K562 (cell line): ENCODE results near the gene OMG. TPM values are rescaled to one million over a fixed set of nuclear protein-coding genes. Genes with fewer than 3 reads are reported as not detected.

ENCODE experiments used
- ATAC-seq: fragments of 200-7000 bp; cut with Tn5 transposase; 3 replicates; pipeline ENCODE4 v1.9.1; 2020; ENCODE audit warnings: moderate library complexity
- BruUV-seq: library from RNA; stranded (reverse); fragments of 400-500 nt; replicated peaks from 2 replicates; lab custom pipeline; 2021; lab: Mats Ljungman, UMichigan
- CTCF ChIA-PET: fragments of 300-600 bp; formaldehyde crosslinking; extraction: SDS; loops from one replicate; lab custom pipeline; 2021; ENCODE audit warnings: low intra/inter-chr PET ratio; lab: Yijun Ruan, JAX
- POLR2A ChIA-PET: fragments of 300-600, 350-650 bp; sonication (Branson Sonifier 250); formaldehyde crosslinking; extraction: SDS; loops from one replicate; lab custom pipeline; 2021; ENCODE audit warnings: antibody characterized with exemption, inconsistent platforms; lab: Yijun Ruan, JAX
- DNase-seq, 4 experiments: peaks; one replicate each; pipeline versions ENCODE4 v3.0.0 to v3.0.0-alpha.2; 2011 to 2018; ENCODE audit warnings: low spot score in 3 of 4, mixed read lengths in 3 of 4; ENCODE audit errors: extremely low read depth in 1 of 4
- FAIRE-seq: peaks from 2 replicates; lab custom pipeline; 2011; peaks lifted over from hg19 to GRCh38; lab: Jason Lieb, UNC
- H2AFZ ChIP-seq: 2 replicates; pipeline ENCODE4 v1.6.0; 2011; ENCODE audit warnings: low read depth, low read length, control low read depth, inconsistent platforms
- H3K27ac ChIP-seq: fragments of 200-600 bp; 3 replicates; pipeline ENCODE4 v1.8.0; 2011; ENCODE audit warnings: low read depth, mild to moderate bottlenecking, control low read depth, inconsistent platforms, low read length, moderate library complexity, mixed read lengths; ENCODE audit errors: extremely low read depth
- H3K27me3 ChIP-seq, 2 experiments: fragments of 300-600 bp in 1 of 2; 2 replicates in 1 of 2; 3 replicates in 1 of 2; pipeline versions ENCODE4 v1.6.0 to v1.8.0; 2011; ENCODE audit warnings: inconsistent platforms in 2 of 2, low read length in 2 of 2, mild to moderate bottlenecking in 1 of 2, mixed read lengths in 1 of 2, moderate library complexity in 1 of 2; ENCODE audit not compliant: control insufficient read depth in 2 of 2, insufficient read depth in 2 of 2
- H3K36me3 ChIP-seq: fragments of 300-600 bp; 3 replicates; pipeline ENCODE4 v1.8.0; 2011; ENCODE audit warnings: mild to moderate bottlenecking, low read length, inconsistent platforms; ENCODE audit not compliant: control insufficient read depth, insufficient read depth
- H3K4me1 ChIP-seq, 2 experiments: fragments of 200-600 bp in 1 of 2; replicated peaks in 1 of 2; 2 replicates in 1 of 2; 3 replicates in 1 of 2; pipeline versions ENCODE4 v1.5.1 to v1.8.0; 2011; ENCODE audit warnings: inconsistent platforms in 2 of 2, low read length in 2 of 2, mild to moderate bottlenecking in 1 of 2, mixed read lengths in 1 of 2, moderate library complexity in 1 of 2; ENCODE audit not compliant: control insufficient read depth in 2 of 2, insufficient read depth in 2 of 2
- H3K4me2 ChIP-seq: 2 replicates; pipeline ENCODE4 v1.6.1; 2011; ENCODE audit warnings: low read length, control low read depth, inconsistent platforms, mixed read lengths; ENCODE audit not compliant: insufficient read depth
- H3K4me3 ChIP-seq: fragments of 200-600 bp; sonication (generic), shearing (Covaris generic); 2 replicates; pipeline ENCODE4 v1.5.1; 2016; ENCODE audit warnings: control low read depth, inconsistent platforms
- H3K79me2 ChIP-seq: fragments of 200-600 bp; 3 replicates; pipeline ENCODE4 v1.8.0; 2011; ENCODE audit warnings: low read length, inconsistent platforms; ENCODE audit not compliant: control insufficient read depth, insufficient read depth
- H3K9ac ChIP-seq, 2 experiments: 2 replicates each; pipeline versions ENCODE4 v1.6.0 to v1.6.1; 2011; ENCODE audit warnings: low read depth in 2 of 2, low read length in 2 of 2, control low read depth in 1 of 2, inconsistent platforms in 1 of 2, mild to moderate bottlenecking in 1 of 2, mixed read lengths in 1 of 2; ENCODE audit not compliant: insufficient read depth in 1 of 2
- H3K9me1 ChIP-seq: one replicate; pipeline ENCODE4 v1.6.0; 2011; ENCODE audit warnings: inconsistent platforms, mild to moderate bottlenecking, low read length, moderate library complexity; ENCODE audit not compliant: control insufficient read depth, insufficient read depth
- H3K9me3 ChIP-seq: replicated peaks from 2 replicates; pipeline ENCODE4 v1.5.1; 2011; ENCODE audit warnings: low read depth, low read length, inconsistent platforms; ENCODE audit not compliant: control insufficient read depth, insufficient read depth
- H4K20me1 ChIP-seq: replicated peaks from 2 replicates; pipeline ENCODE4 v1.6.1; 2011; ENCODE audit warnings: low read length, inconsistent platforms, mixed read lengths; ENCODE audit not compliant: control insufficient read depth, insufficient read depth
- ARNT ChIP-seq, 2 experiments: fragments of 450-650 bp; IDR thresholded peaks; 2 replicates each; pipeline ENCODE4 v1.6.1; 2016; ENCODE audit warnings: mild to moderate bottlenecking in 1 of 2
- CHD2 ChIP-seq: IDR thresholded peaks from 2 replicates; pipeline ENCODE4 v1.6.1; 2011; ENCODE audit warnings: low read depth, low read length
- DIDO1 ChIP-seq: fragments of 450-650 bp; IDR thresholded peaks from 2 replicates; pipeline ENCODE4 v1.6.1; 2016; ENCODE audit warnings: low read depth, missing biosample characterization, missing genetic modification characterization
- KHSRP ChIP-seq: fragments of 450-650 bp; IDR thresholded peaks from 2 replicates; pipeline ENCODE4 v1.6.1; 2017
- NFE2L1 ChIP-seq: fragments of 450-650 bp; IDR thresholded peaks from 2 replicates; pipeline ENCODE4 v1.6.1; 2016; ENCODE audit warnings: missing genetic modification characterization, low read depth, mild to moderate bottlenecking, missing compliant biosample characterization, moderate library complexity, borderline replicate concordance
- NFIX ChIP-seq: fragments of 250-450 bp; sonication (Bioruptor Pico); IDR thresholded peaks from 2 replicates; pipeline ENCODE4 v1.4.0; 2020; ENCODE audit warnings: low read depth, mild to moderate bottlenecking, moderate library complexity
- NR2C2 ChIP-seq, 2 experiments: fragments of 200-800 bp in 1 of 2; sonication (Bioruptor generic) in 1 of 2; sonication (generic) in 1 of 2; formaldehyde crosslinking in 1 of 2; IDR thresholded peaks; 2 replicates each; pipeline versions ENCODE4 v1.6.1 to v1.8.0; 2016 to 2022; ENCODE audit warnings: mild to moderate bottlenecking in 1 of 2, missing compliant biosample characterization in 1 of 2, missing genetic modification characterization in 1 of 2, missing genetic modification reagents in 1 of 2
- NR4A1 ChIP-seq, 2 experiments: fragments of 250-450 bp in 1 of 2; fragments of 450-650 bp in 1 of 2; sonication (Bioruptor Pico) in 1 of 2; IDR thresholded peaks; 2 replicates each; pipeline versions ENCODE4 v1.4.0 to v1.6.1; 2016 to 2020; ENCODE audit warnings: mild to moderate bottlenecking in 2 of 2, missing compliant biosample characterization in 1 of 2, missing genetic modification characterization in 1 of 2, moderate library complexity in 1 of 2
- NUFIP1 ChIP-seq: fragments of 450-650 bp; IDR thresholded peaks from 2 replicates; pipeline ENCODE4 v1.6.1; 2018; ENCODE audit not compliant: partially characterized antibody
- PRMT5 ChIP-seq: sonication (generic); formaldehyde crosslinking; IDR thresholded peaks from 2 replicates; pipeline ENCODE4 v1.5.0; 2020; ENCODE audit warnings: missing genetic modification reagents
- SIN3A ChIP-seq, 2 experiments: fragments of 150-350 bp in 1 of 2; IDR thresholded peaks; 2 replicates each; pipeline ENCODE4 v1.6.1; 2011 to 2016; ENCODE audit warnings: borderline replicate concordance in 2 of 2, low read depth in 2 of 2, low read length in 2 of 2, mild to moderate bottlenecking in 2 of 2, moderate library complexity in 2 of 2; ENCODE audit not compliant: control insufficient read depth in 1 of 2
- SMARCE1 ChIP-seq: fragments of 450-650 bp; IDR thresholded peaks from 2 replicates; pipeline ENCODE4 v1.7.1; 2016; ENCODE audit warnings: mild to moderate bottlenecking
- ZNF589 ChIP-seq: fragments of 200-800 bp; sonication (Bioruptor generic); IDR thresholded peaks from 2 replicates; pipeline ENCODE4 v1.6.1; 2016; ENCODE audit warnings: low read depth, missing genetic modification characterization, missing compliant biosample characterization
- WGBS: fragments of 100-300 bp; shearing (Covaris generic); methylation state at CpG from one replicate; pipeline ENCODE4 v1.1.6; 2016; ENCODE audit warnings: low coverage, mixed read lengths; ENCODE audit not compliant: insufficient coverage; ENCODE audit errors: missing lambda C conversion rate; 5-methylcytosine and 5-hydroxymethylcytosine counted together
- in situ Hi-C: fragments of 300-500 bp; cut with MboI; formaldehyde crosslinking; loops from 4 replicates; pipeline ENCODE4 v1.15.0; 2018; ENCODE audit warnings: inconsistent platforms, mixed read lengths
- intact Hi-C: fragments of 100-400 bp; cut with micrococcal nuclease; formaldehyde crosslinking; loops from 2 replicates; pipeline ENCODE4 v1.14.2; 2022
- polyA plus RNA-seq, 8 experiments: library from polyadenylated mRNA; depleted of rRNA in 4 of 8; stranded (reverse) in 5 of 8; unstranded in 3 of 8; fragments of >200 nt; fragmentation: Nextera tagmentation in 2 of 8; fragmentation: Illumina TruSeq in 1 of 8; extraction: Ambion mirVana in 2 of 8; extraction: Trizol in 1 of 8; gene quantifications; 2 replicates each; pipeline versions ENCODE4 v1.2.1 to v1.2.3, GENCODE V29; 2011 to 2014; ENCODE audit warnings: inconsistent platforms in 1 of 8, missing spikeins in 1 of 8
- total RNA-seq, 7 experiments: library from RNA; depleted of rRNA in 6 of 7; stranded (reverse); fragments of >200 nt in 6 of 7; fragmentation: Illumina TruSeq in 2 of 7; extraction: Trizol in 2 of 7; gene quantifications; 2 replicates each; pipeline versions ENCODE4 v1.2.1 to v1.2.3, GENCODE V29; 2011 to 2021; ENCODE audit warnings: low replicate concordance in 1 of 7

Gene OMG
- total and polyA plus RNA-seq, 9 of the 15 experiments (the other 6 are each of a cell fraction or from before 2014, with no cell fraction given): 0.41 TPM; not detected in 8

- TF ChIP-seq PRMT5 (CRISPR knock-in tag) (no peak), SMARCE1 (no peak), SIN3A (IDR thresholded peaks at IDR 0.05; ENCODE audit: borderline replicate concordance in 2 of 2, control insufficient read depth in 1 of 2, low read depth in 2 of 2, low read length in 2 of 2) (no peak), DIDO1 (tag) (no peak), ARNT (IDR thresholded peaks at IDR 0.05) (no peak), NR2C2 (CRISPR knock-in tag; IDR thresholded peaks at IDR 0.05) (no peak), NR2C2 (tag; IDR thresholded peaks at IDR 0.05) (no peak), NFE2L1 (tag) (no peak), CHD2 (no peak), NFIX (CRISPR knock-in tag) (no peak), NUFIP1 (no peak), ZNF589 (CRISPR knock-in tag) (no peak), KHSRP (no peak), NR4A1 (CRISPR knock-in tag; IDR thresholded peaks at IDR 0.05) (no peak), NR4A1 (tag; IDR thresholded peaks at IDR 0.05) (no peak)
- Histone ChIP-seq H2AFZ (no peak overlapping the region), H3K9ac (no peak overlapping the region), H3K9me1 (no peaks in the 10 kb centered on the region), H3K36me3 (peaks cover 34% of the 10 kb centered on the region; the same call in 1 of the 3 replicates), H3K27ac (no peak overlapping the region), H4K20me1 (no peaks in the 10 kb centered on the region), H3K9me3 (no peaks in the 10 kb centered on the region), H3K79me2 (no peaks in the 10 kb centered on the region), H3K4me3 (no peak overlapping the region), H3K4me1 (no peaks in the 10 kb centered on the region; a peak in 1 of 5 replicates), H3K27me3 (no peaks in the 10 kb centered on the region), H3K4me2 (no peak overlapping the region)
- intact Hi-C loops (loop anchor here (5.0 kb wide), 1 partner anchor 103 kb away; no protein-coding TSS in a partner anchor), in situ Hi-C loops (no loop called here)
- ChIA-PET CTCF (no interaction called here), POLR2A (interaction anchor here (0.8 kb wide), 1 partner anchor 16 kb away, joined by 3 read pairs; no protein-coding TSS in a partner anchor)
- no TSS peak for BruUV-seq
- ATAC-seq (no peak), FAIRE-seq (no peak), DNase-seq (no peak)
- WGBS: 65% methylated on average over 1 of the region's 1 CpG
These were observed 27.5 kb downstream of the OMG start for GRCh38 chr17:31269578-31269983.
